ENCODE results near the gene CDC16. TPM values are rescaled to one million over a fixed set of nuclear protein-coding genes. Genes with fewer than 3 reads are reported as not detected.
"Not testable (repeated sequence)": the region's sequence is repeated elsewhere in the genome, so short reads cannot be mapped to it uniquely, and the experiment has no call there.

CDC16 gene, protein sequence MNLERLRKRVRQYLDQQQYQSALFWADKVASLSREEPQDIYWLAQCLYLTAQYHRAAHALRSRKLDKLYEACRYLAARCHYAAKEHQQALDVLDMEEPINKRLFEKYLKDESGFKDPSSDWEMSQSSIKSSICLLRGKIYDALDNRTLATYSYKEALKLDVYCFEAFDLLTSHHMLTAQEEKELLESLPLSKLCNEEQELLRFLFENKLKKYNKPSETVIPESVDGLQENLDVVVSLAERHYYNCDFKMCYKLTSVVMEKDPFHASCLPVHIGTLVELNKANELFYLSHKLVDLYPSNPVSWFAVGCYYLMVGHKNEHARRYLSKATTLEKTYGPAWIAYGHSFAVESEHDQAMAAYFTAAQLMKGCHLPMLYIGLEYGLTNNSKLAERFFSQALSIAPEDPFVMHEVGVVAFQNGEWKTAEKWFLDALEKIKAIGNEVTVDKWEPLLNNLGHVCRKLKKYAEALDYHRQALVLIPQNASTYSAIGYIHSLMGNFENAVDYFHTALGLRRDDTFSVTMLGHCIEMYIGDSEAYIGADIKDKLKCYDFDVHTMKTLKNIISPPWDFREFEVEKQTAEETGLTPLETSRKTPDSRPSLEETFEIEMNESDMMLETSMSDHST
- 54.2 TPM for total RNA-seq

DNA sequence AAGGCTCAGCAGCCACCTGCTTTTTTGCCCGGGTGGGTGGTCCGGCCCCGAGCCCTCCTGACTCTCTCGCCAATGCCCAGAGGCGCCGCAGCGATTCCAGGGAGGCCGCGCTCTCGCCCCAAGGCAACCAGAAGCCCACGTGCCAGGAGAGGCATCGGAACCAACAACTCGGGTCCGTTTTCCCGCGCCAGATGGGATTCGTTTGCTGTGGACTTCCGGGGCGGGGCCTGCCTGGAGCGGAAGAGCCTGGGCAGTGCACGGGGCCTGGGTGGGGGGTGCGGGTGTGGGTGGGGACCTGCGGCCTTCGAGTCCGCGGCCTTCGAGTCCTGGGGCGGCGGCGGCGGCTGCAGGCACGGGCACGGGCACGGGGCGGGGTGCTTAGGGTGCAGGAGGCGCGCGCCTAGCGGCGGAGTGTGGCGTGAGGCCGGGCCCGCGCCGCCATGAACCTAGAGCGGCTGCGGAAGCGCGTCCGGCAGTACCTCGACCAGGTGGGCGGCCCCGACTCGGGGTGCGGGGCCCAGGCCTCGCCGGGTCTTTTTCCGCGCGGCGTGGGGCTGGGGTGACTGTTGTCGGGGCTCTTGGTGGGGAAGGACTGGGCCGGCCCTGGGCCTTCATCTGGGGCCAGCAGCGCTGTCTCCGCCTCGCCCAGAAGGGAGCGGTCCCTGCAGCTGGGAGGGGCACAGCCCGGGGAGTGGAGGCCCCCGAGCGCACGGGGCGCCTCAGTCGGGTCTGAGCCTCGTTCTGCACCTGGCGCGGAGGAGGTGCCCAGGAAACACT lies at the start of gene CDC16:
Gene CDC16 (plus strand): TSS at position 253 of the 777 bp plus-strand sequence. CDS start 188 bp downstream, at position 441.
- DNase-seq (ENCODE audit: low spot score), result peak; percentile 92

DNA sequence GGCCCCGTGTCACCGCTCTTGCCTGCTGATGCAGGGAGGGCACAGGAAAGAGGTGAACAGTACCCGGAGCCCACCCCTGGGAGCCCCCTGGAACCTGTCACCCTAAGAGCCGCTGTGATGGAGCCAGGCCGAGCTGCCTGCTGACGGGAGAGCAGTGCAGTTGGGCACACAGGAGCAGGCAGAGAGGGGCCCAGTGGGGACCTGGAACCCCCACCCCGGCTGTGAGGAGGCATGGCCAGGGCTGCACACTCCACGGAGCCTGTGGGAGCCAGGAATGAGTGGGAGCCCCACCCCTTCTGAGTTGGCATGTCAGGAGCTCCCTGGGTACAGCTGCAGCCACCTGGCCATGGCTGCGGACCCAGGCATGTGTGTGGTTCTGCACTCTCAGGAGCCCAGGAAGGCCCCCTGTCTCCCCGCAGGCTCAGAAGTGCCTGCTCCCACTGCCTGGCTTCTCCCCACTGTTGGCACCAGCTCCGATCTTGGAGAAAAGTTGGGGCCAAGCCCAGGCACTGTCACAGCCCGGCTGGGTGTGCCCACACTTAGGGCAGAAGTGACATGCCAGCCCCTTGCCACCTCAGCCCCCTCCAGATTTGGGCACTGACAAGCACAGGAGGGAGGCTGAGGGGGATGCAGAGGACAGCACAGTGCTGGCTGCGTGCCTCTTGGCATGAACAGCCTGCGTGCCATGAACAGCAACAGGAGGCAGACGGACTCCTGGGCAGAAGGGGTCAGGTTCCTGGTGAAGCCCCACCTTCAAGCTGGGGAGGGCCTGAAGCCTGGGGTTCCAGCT lies 49.3 kb upstream of the CDC16 start:
- DNase-seq (ENCODE audit: low spot score), result no peak

DNA sequence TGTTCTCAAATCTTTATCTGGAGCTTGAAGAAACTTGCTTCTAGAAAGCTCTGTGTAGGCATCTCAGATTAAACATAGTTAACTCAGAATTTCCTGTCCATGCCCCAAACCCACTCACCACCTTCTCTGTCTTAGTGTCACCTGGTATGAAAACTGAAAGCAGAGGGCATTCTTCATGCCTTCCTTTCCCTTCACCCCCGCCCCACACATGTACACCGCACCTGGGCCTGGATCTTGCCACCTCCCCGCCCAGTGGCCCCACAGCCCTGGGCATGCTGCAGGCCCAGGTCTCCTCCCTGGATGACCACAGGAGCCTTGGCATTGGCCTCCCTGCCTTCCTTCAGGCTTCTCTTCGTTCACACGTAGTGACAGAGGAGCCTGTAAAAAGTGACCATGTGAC lies 39.8 kb upstream of the CDC16 start:
- no peak for DNase-seq (ENCODE audit: low spot score)

DNA sequence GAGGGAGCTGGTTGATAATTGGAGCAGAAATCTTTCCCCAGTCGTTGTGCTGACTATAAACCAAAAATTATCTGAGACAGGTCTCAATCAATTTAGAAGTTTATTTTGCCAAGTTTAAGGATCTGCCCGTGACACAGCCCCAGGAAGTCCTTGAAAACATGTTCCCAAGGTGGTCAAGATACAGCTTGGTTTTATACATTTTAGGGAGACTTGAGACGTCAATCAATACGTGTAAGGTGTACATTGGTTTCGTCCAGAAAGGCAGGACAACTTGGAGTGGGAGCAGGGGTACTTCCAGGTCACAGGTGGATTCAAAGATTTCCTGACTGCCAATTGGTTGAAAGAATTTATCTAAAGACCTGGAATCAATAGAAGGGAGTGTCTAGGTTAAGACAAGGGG lies 38.1 kb upstream of the CDC16 start:
- no peak for DNase-seq (ENCODE audit: low spot score)

DNA sequence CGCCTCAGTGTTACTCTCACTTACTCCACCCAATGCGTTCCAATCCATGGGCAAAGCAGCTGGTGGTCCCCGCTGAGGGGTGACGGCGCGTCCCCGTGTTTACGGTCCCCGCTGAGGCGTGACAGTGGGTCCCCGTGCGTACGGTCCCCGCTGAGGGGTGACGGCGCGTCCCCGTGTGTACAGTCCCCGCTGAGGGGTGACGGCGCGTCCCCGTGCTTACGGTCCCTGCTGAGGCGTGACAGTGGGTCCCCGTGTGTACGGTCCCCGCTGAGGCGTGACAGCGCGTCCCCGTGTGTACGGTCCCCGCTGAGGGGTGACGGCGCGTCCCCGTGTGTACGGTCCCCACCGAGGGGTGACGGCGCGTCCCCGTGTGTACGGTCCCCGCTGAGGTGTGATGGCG lies 36.1 kb upstream of the CDC16 start:
- DNase-seq (ENCODE audit: low spot score), result no peak

DNA sequence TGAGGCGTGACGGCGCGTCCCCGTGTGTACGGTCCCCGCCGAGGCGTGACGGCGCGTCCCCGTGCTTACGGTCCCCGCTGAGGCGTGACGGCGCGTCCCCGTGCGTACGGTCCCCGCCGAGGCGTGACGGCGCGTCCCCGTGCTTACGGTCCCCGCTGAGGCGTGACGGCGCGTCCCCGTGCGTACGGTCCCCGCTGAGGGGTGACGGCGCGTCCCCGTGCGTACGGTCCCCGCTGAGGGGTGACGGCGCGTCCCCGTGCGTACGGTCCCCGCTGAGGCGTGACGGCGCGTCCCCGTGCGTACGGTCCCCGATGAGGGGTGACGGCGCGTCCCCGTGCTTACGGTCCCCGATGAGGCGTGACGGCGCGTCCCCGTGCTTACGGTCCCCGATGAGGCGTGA lies 35.2 kb upstream of the CDC16 start:
- not testable (repeated sequence) for DNase-seq (ENCODE audit: low spot score)

DNA sequence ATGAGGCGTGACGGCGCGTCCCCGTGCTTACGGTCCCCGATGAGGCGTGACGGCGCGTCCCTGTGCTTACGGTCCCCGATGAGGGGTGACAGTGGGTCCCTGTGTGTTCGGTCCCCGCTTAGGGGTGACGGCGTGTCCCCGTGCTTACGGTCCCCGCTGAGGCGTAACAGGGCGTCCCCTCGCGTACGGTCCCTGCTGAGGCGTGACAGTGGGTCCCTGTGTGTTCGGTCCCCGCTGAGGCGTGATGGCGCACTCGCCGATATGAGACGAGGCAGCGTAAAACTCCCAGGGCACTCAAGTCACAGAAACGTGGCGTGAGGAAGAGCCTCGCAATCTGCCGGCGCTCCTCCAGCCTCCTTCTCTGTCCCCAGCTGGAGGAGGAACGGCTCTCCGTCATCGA lies 34.7 kb upstream of the CDC16 start:
- DNase-seq (ENCODE audit: low spot score), result no peak

DNA sequence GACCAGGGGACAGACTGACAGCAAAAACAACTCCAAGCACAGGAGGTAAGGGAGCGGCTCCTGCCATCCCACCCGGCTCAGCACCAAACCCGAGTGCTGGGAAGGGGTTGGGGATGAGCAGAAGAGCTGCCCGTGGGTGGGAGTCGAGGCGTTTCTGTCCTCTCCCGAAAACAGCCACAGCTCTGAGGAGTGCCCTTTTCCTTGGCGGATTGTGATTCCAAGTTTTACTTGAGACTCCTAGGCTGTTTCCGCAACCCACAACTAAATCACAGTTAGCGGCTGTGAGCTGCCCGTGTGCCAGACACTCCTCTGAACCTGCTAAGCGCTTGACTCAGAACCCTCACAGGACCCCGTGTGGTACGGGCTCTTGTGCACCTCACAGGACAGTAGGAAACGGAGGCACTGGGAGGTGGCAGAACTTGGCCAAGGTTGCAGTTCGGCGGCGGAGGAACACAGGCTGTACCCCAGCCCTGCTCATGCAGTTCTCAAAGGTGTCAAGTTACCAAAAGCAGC lies 34.2 kb upstream of the CDC16 start:
- no peak for DNase-seq (ENCODE audit: low spot score)

DNA sequence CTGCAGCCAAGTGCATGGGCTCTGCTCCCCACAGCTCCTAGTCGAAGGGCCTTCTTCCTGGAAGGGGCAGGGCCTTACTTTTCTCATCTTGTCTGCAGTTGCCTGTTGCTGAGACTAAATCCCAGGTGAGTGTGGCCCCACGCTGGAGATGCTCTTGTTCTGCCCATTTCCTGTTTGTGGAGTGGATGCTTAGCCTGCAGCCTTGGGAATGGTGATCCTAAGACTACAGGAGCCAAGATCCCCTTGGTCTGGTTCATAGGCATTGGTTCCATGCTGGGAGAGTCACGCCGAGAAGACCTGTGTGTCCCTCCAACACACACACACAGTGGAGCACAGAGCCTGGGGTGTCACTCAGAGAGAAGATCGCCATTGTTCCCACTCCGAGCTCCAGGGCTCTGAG lies 32.1 kb upstream of the CDC16 start:
- DNase-seq (ENCODE audit: low spot score), result no peak

DNA sequence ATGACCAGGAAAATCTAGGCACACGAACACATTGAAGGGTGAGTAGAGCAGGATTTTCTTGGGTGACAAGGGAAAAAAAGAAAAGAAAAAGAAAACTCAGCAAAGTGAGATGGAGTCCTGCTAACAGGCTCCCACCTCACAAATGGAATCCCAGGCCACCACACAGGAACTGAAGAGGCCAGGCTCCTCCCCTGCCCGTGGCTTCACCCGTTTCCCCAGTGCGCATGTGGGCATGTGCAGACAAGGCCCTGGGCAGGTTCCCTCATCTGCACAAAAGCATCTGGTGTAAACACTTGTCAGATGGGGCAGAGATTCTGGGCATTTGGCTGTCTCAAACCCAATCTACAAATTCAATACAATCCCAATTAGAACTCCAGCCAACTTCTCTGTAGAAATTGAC lies 31.2 kb upstream of the CDC16 start:
- DNase-seq (ENCODE audit: low spot score), result no peak

DNA sequence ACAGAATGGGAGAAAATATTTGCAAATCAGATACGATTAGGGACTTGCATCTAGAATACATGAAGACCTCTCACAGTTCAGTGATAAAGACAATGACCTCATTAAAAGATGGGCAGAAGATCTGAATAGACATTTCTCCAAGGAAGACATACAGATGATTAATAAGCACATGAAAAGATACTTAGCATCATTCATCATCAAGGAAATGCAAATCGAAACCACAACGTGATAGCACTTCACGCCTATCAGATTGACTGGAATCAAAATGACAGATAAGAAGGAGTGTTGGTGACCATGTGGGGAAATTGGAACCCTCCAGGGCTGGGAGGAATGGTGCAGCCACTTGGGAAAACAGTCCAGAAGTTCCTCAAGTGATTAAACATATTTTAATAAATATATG lies 29.8 kb upstream of the CDC16 start:
- DNase-seq (ENCODE audit: low spot score), result no peak

DNA sequence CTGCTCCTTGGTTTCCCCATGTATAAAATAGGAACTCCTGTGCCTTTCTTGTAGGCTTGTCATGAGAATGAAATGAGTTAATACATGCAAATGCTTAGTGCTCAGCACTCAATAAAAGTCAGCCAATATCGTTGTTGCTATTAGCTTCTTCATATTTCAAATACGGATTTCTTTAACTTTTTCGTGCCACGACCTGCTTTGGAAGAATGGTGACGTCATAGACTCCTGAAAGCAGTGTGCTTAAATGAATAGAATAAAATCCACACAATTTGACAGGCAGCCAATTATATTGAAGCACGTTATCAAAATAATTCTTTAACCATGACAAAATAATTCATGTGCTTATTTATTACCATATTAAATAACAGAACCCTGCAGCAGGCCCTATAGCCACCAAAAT lies 26.6 kb upstream of the CDC16 start:
- DNase-seq (ENCODE audit: low spot score), result no peak

DNA sequence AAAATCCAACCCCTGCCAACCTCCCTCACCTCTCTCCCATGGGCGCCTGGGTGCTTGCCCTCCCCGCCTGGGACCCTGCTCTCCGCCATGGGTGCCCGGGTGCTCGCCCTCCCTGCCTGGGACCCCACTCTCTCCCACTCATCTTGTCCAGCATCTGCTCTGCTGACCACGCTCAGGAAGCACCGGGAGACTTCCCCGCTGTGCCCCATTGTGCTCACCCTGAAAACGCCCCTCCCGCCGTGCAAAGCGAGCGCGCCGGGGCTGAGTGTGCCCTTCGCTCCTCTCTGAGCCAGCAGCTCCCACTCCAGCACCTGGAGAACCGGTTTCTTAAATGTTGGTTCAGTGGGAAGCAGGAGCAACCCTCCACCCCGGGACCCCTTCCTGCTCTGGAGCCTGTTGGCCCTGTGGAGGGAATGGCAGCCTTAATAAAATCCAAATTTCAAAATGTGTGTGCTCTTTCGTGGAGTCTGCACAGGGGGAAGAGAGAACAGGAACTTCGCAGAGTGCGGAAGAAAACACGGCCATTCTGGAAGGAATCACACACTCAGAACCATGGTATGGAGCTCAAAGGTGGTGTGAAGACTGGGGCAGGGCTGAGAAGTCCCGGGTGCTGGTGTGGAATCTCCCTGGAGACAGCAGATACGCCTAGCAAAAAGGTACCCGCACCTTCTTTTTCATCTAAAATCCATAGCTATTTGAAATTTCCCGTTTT lies 23.1 kb upstream of the CDC16 start:
- no peak for DNase-seq (ENCODE audit: low spot score)

DNA sequence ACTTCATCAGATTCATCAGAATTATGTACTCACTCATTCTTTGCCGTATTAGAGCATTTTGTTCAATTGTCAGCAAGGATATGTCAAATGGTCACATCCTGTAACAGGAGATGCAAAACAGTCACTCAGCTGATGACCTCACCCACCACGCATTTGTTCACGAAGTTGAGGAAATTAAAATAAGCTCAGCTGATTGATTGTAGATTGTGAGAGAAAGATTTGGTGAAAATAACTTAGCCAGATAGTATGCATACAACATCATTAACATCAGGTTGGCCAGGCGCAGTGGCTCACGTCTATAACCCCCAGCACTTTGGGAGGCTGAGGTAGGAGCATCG lies 22.6 kb upstream of the CDC16 start:
- no peak for DNase-seq (ENCODE audit: low spot score)

DNA sequence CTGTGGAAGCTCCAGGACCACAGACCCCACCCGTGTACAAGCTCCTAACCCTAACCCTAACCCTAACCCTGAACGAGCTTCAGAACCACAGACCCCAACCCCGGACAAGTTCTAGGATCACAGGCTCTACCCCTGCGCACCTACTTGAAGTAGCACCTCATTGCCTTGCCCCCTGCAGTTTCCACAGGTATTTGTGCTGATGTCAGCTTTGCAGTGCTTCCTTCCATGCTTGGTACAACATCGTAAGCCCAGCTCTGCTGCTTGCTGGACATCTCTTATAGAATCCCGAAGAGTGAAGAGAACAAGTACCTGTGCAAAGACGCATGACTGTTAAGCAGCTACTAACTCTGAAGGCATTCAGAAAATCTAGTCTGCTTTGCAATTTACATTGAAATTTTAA lies 20.7 kb upstream of the CDC16 start:
- DNase-seq (ENCODE audit: low spot score), result no peak

DNA sequence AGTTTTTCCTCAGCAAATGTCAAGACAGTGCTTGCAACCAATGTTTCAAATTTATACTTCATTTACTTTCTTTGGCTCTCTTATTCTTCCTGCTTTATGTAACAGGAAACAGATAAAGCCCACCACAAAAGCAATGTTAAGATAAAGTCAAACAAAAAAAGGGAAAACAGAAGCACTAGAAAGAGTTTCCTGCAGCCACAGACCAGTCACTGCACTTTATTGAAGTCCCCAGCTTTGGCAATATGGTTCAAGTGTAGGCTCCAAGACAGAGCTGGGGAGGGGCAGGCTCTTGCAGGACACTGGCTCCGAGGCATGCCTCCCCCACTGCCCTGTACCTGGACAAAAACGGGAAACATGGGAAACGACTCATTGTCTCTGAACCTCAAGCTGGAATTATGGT lies 15.3 kb upstream of the CDC16 start:
- DNase-seq (ENCODE audit: low spot score), result no peak

DNA sequence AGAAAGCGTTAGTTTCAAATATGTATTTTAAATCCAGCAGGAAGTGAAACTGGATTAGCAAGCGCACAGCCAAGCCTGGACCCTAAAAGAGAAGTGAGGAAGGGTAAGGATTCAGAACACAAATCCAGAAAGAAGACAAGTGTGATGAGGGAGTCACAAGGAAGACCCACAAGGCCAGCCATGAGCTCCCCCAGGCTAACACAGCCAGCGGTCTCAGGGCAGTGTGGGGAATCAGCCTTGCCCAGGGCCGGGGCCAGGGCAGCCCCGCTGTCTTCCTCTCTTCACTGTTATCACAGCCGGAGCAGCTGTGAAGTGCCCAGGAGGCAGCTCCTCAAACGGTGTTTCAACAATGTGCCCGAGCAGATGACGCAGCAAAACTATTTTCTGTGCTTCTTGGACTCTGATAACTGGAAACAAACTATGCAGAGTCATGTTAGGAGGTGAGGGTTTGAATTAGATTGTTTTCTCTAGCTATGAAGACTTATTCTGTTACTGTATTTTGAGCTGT lies 12.2 kb upstream of the CDC16 start:
- DNase-seq (ENCODE audit: low spot score), result no peak

DNA sequence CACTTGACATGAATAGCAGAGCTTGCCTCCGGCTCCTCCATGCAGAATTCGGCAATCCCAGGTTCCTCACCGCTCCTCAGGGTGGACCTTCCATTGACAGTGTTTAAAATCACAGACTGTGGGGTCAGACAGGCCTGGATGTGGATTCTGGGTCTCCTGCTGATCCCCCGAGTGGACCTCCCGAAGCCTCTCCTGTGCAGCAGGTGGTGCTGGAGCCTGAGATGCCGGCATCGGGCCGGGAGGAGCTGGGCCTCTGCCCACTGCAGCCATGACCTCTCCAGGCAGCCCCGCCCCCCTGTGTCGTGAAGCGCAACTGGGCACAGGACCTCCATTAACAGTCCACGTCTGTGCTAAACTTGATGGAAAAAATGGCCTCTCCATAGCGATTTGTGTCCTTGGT lies 10.5 kb upstream of the CDC16 start:
- no peak for DNase-seq (ENCODE audit: low spot score)

DNA sequence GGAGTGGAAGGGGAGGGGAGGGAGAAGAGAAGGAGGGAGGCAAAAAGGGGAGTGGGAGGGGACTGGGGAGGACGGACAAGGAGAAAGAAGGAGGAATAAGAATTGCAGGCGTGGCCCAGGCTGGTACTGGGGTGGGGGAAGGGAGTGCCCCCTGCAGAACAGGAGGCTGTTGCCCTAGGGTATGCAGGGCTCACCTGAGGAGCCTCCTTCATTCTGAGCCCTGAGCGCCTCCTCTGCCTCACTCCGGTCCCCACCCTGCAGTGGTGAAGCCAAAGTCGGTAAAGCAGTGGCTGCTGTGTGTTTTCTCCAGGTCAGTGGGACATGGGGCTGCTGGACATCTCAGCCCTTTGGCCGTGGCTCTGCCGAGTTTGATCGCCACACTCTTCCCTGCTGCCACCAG lies 9.1 kb upstream of the CDC16 start:
- DNase-seq (ENCODE audit: low spot score), result no peak

DNA sequence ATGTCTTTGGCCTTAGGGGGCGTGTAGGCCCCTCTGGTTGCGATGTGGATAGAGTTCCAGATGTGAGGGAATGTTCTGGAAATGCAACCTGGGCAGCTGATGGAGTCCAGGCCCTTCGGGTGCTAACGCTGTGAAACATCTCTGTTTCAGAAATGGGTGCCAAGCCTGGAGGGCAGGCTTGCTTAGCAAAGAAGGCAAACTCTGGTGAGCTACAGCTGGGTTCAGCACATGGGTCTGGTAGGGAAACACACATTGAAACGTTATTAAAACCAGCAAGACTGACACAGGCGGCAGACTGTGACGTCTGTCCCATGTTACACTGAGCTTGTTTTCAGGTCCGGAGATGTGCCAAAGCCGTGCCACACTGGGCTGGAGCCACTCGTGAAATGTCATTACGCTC lies 8.6 kb upstream of the CDC16 start:
- DNase-seq (ENCODE audit: low spot score), result no peak

DNA sequence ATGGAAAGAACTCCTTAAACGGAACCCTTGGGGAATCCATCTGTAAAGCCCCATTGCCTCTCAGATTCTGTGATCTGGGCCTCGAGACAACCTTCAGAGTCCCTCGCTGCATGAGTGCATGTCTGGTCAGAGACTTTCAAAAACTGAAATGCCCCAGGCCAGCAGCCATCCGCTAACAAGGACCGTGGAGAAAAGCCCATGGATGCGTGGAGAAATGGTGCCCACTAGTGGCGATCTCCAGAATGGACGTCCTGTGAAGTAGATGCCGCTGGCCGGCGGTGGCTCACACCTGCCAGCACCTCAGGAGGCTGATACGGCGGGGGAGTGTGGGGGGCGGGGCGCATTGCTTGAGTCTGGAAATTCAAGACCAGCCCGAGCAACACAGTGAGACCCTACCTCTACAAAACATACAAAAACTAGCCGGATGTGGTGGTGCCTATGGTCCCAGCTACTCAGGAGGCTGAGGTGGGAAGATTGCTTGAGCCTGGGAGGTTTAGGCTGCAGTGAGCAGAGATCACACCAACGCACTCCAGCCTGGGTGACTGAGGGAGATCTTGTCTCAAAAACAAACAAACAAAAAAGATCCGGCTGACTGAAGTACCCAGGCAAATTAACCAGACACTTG lies 7.9 kb upstream of the CDC16 start:
- peak; percentile 88 for DNase-seq (ENCODE audit: low spot score)

All from mucosa of gallbladder (tissue), 1 donor.